ENCODE data around the gene PLCL1. TPM values are rescaled to one million over a fixed set of nuclear protein-coding genes. Genes with fewer than 3 reads are reported as not detected.

The PLCL1 gene
- polyA plus RNA-seq, 1 of the 3 experiments (the other 2 are of a cell fraction) = 7.7 TPM

- TF ChIP-seq CTCF (IDR thresholded peaks at IDR 0.05) = no peak
- no peak for TF ChIP-seq GATA2 (CRISPR knock-in tag; IDR thresholded peaks at IDR 0.05)
- no peak for TF ChIP-seq IRF3 (IDR thresholded peaks at IDR 0.05; ENCODE audit: low read depth, low read length)
- TF ChIP-seq CHD2 (IDR thresholded peaks at IDR 0.05; ENCODE audit: low read length, partially characterized antibody) = no peak
- TF ChIP-seq SIN3A (IDR thresholded peaks at IDR 0.05; ENCODE audit: borderline replicate concordance, low read depth, low read length) = no peak
- TF ChIP-seq MXI1 (IDR thresholded peaks at IDR 0.05; ENCODE audit: low read depth, low read length) = no peak
- TF ChIP-seq EP300 (IDR thresholded peaks at IDR 0.05; ENCODE audit: borderline replicate concordance in 1 of 2, low read depth in 1 of 2, low read length in 1 of 2) = no peak
- no peak for TF ChIP-seq USF1 (IDR thresholded peaks at IDR 0.05; ENCODE audit: borderline replicate concordance, low read depth)
- no peak for TF ChIP-seq FOSL2 (IDR thresholded peaks at IDR 0.05; ENCODE audit: borderline replicate concordance, low read depth)
Observed at GRCh38 chr2:198097630-198098029, 293.2 kb downstream of the PLCL1 start (continued).

GRCh38 chr2:198098386-198098785, 294.0 kb downstream of the PLCL1 start:
- no peak for DNase-seq
- Histone ChIP-seq H3K27ac (ENCODE audit: low read depth in 2 of 2, low read length in 1 of 2) (peak overlapping the region; percentile 54 to 79; a peak in 2 of 4 replicates), H3K9ac (no peak overlapping the region), H4K20me1 (ENCODE audit: insufficient read depth) (no peaks in the 10 kb centered on the region), H3K4me2 (0 out of 2 replicates have a peak overlapping the region, but pooled peaks have one; percentile 41), H3K9me3 (no peaks in the 10 kb centered on the region), H3K36me3 (replicated peaks in 1 of 2; ENCODE audit: control insufficient read depth in 1 of 2, insufficient read depth in 2 of 2, low read length in 1 of 2) (peaks cover 0 to 20% of the 10 kb centered on the region in 2 experiments), H2AFZ (ENCODE audit: low read depth) (0 out of 2 replicates have a peak overlapping the region, but pooled peaks have one; percentile 50), H3K27me3 (ENCODE audit: insufficient read depth) (no peaks in the 10 kb centered on the region), H3K4me3 (ENCODE audit: low read depth in 2 of 2, low read length in 1 of 2) (no peak overlapping the region), H3F3A (replicated peaks; ENCODE audit: insufficient read depth) (peaks cover 5% of the 10 kb centered on the region), H3K79me2 (ENCODE audit: insufficient read depth) (no peaks in the 10 kb centered on the region), H3K4me1 (ENCODE audit: control insufficient read depth in 1 of 2, insufficient read depth in 2 of 2, low read depth in 1 of 2, low read length in 1 of 2) (peaks cover 3 to 5% of the 10 kb centered on the region in 2 experiments; a peak in 3 of 4 replicates), H3K9me2 (no peaks in the 10 kb centered on the region)
- TF ChIP-seq ZBTB33 (IDR thresholded peaks at IDR 0.05; ENCODE audit: borderline replicate concordance, low read depth) (no peak), GATA2 (CRISPR knock-in tag; IDR thresholded peaks at IDR 0.05) (no peak), FOSL2 (IDR thresholded peaks at IDR 0.05; ENCODE audit: borderline replicate concordance, low read depth) (no peak), MEF2A (IDR thresholded peaks at IDR 0.05; ENCODE audit: borderline replicate concordance, low read depth) (no peak), RAD21 (IDR thresholded peaks at IDR 0.05; ENCODE audit: low read length) (no peak), CTCF (IDR thresholded peaks at IDR 0.05) (no peak)
- CTCF ChIA-PET = interaction anchor here (1.1 kb wide), 1 partner anchor 15 kb away, joined by 4 read pairs; no protein-coding TSS in a partner anchor
- POLR2A ChIA-PET = no interaction called here
- WGBS (ENCODE audit: low lambda C conversion rate) = 84% methylated on average over 1 of the region's 1 CpG

All from SK-N-SH (cell line).